DMS 273 (cell line): ENCODE measurements around the gene HNMT.
"Not testable (repeated sequence)": the region's sequence is repeated elsewhere in the genome, so short reads cannot be mapped to it uniquely, and the experiment has no call there.

Source experiments
- DNase-seq: peaks from one replicate; lab custom pipeline; 2025; ENCODE audit not compliant: unreplicated experiment; lab: John Stamatoyannopoulos, UW

Gene HNMT

GRCh38 chr2:138037090-138037489 is 72.8 kb downstream of the HNMT start:
- DNase-seq = no peak

- no peak for DNase-seq
Observed at GRCh38 chr2:138040616-138041015, 76.3 kb downstream of the HNMT start.

GRCh38 chr2:138042311-138042710 is 78.0 kb downstream of the HNMT start:
- no peak for DNase-seq

- DNase-seq = not testable (repeated sequence)
Observed at GRCh38 chr2:138043588-138043987, 79.3 kb downstream of the HNMT start.

GRCh38 chr2:138058427-138058826 is 94.2 kb downstream of the HNMT start:
- no peak for DNase-seq

- no peak for DNase-seq
Observed at GRCh38 chr2:138059487-138060300, 95.4 kb downstream of the HNMT start.

- peak; percentile 46 for DNase-seq
Observed at GRCh38 chr2:138060301-138060635, 96.0 kb downstream of the HNMT start.

- DNase-seq = no peak
Observed at GRCh38 chr2:138061961-138062360, 97.7 kb downstream of the HNMT start.

GRCh38 chr2:138063181-138063580 is 98.9 kb downstream of the HNMT start:
- no peak for DNase-seq
